Peyer's patch (tissue), 4 donors: ENCODE data around the gene PRDM15. TPM values are rescaled to one million over a fixed set of nuclear protein-coding genes. Genes with fewer than 3 reads are reported as not detected.
"Not testable (repeated sequence)": the region's sequence is repeated elsewhere in the genome, so short reads cannot be mapped to it uniquely, and the experiment has no call there.

Experiments
- DNase-seq, 3 donors: peaks; one replicate each; pipeline ENCODE4 v3.0.0-alpha.2; 2017 to 2019
- H3K27ac ChIP-seq, 4 donors: fragments of 200-600 bp; sonication (generic); one replicate each; pipeline ENCODE4 v1.5.1; 2016 to 2019
- H3K27me3 ChIP-seq, 2 donors: fragments of 200-600 bp; sonication (generic); one replicate each; pipeline ENCODE4 v1.5.1; 2019
- H3K36me3 ChIP-seq, 3 donors: fragments of 200-600 bp; sonication (generic); one replicate each; pipeline ENCODE4 v1.5.1; 2016 to 2019
- H3K4me1 ChIP-seq, 4 donors: fragments of 200-600 bp; sonication (generic); one replicate each; pipeline ENCODE4 v1.5.1; 2016 to 2019
- H3K4me3 ChIP-seq, 4 donors: fragments of 200-600 bp; sonication (generic); 1 replicate in 3 of 4; 2 replicates in 1 of 4; pipeline ENCODE4 v1.5.1; 2016 to 2019; ENCODE audit warnings: mild to moderate bottlenecking in 1 of 4
- H3K9me3 ChIP-seq, 4 donors: fragments of 200-600 bp; sonication (generic); one replicate each; pipeline ENCODE4 v1.5.1; 2016 to 2019; ENCODE audit warnings: mild to moderate bottlenecking in 1 of 4
- CTCF ChIP-seq, 6 experiments: fragments of 450-650 bp in 4 of 6; fragments of 200-600 bp in 2 of 6; sonication (generic) in 1 of 6; IDR thresholded peaks; one replicate each; pipeline ENCODE4 v1.5.1; 2017 to 2019; ENCODE audit warnings: antibody characterized with exemption in 6 of 6, mild to moderate bottlenecking in 3 of 6, moderate library complexity in 1 of 6
- POLR2A ChIP-seq, 2 donors: fragments of 450-650 bp; IDR thresholded peaks; one replicate each; pipeline ENCODE4 v1.5.1; 2017; ENCODE audit warnings: antibody characterized with exemption in 2 of 2, mild to moderate bottlenecking in 2 of 2, moderate library complexity in 2 of 2
- total RNA-seq, 4 donors: library from RNA; depleted of rRNA; stranded (reverse); fragments of >200 nt; gene quantifications; one replicate each; pipeline ENCODE4 v1.1.0, GENCODE V29; 2016

The PRDM15 gene
- total RNA-seq, 4 donors from 2014 or later, result 9.3 to 47.9 (median 16.9) TPM

DNA sequence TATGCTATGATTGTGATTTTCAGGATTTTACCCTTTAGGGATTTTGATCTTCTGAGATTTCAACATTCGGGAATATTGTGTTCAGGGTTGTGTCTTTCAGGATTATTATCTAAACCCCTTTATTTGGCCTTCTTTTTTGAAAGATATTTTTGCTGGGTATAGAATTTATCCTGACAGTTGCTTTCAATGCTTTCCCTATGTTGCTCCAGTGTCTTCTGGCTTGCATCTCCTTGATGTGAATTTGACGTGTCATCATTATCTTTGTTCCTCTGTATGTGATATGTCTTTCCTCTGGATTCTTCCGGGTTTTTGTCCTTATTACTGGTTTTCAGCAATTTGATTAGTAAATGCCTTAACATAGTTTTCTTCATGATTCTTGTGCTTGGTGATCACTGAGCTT is 86.4 kb downstream of the PRDM15 start:
- DNase-seq, result no peak
- H3K27ac ChIP-seq, result no peak overlapping the region
- no peak overlapping the region for H3K4me3 ChIP-seq
- no peaks in the 10 kb centered on the region for H3K27me3 ChIP-seq
- peaks cover 0 to 7% (median 2%) of the 10 kb centered on the region in 4 donors for H3K9me3 ChIP-seq
- H3K4me1 ChIP-seq, result no peaks in the 10 kb centered on the region
- TF ChIP-seq CTCF (IDR thresholded peaks at IDR 0.05) (no peak), POLR2A (IDR thresholded peaks at IDR 0.05) (no peak)
- no peaks in the 10 kb centered on the region for H3K36me3 ChIP-seq

DNA sequence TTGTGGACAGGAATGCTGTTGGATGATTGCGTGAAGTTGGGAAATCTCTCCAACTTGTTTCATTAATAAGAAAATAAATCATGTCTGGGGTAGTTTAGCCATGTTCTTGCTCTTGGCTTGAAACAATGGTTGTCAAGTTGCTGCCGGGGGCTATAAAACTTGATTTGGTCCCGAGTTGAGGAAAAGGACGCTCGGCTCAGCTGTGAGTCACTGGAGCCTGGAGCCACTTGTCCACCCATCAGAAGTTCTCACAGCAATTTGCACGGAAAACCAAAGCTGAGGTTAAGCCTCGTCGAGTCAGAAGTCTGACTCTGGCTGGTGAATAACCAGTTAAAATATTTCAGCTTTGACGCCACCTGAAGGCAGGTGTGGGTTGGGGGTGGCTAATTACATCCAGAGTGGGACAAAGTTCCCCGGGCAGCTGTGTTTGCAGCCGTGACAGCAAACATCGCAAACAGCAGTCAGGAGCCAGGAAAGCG is 92.6 kb downstream of the PRDM15 start:
- H3K27ac ChIP-seq, result no peak overlapping the region
- DNase-seq, result peak in 1 of 3 donors; percentile 63
- no peaks in the 10 kb centered on the region for H3K9me3 ChIP-seq
- peaks cover 0 to 13% (median 0%) of the 10 kb centered on the region in 4 donors for H3K4me1 ChIP-seq
- no peaks in the 10 kb centered on the region for H3K36me3 ChIP-seq
- no peaks in the 10 kb centered on the region for H3K27me3 ChIP-seq
- H3K4me3 ChIP-seq, result no peak overlapping the region
- no peak for TF ChIP-seq POLR2A (IDR thresholded peaks at IDR 0.05)
- TF ChIP-seq CTCF (IDR thresholded peaks at IDR 0.05), result peak in 1 of 6 experiments; percentile 4

GRCh38 chr21:41785262-41785661 is 93.9 kb downstream of the PRDM15 start:
- not testable (repeated sequence) for H3K27ac ChIP-seq, H3K36me3 ChIP-seq, H3K9me3 ChIP-seq, H3K4me3 ChIP-seq, DNase-seq, H3K27me3 ChIP-seq
- H3K4me1 ChIP-seq, result peaks cover 0 to 13% (median 0%) of the 10 kb centered on the region in 4 donors

- DNase-seq, result no peak
- H3K27me3 ChIP-seq, result no peaks in the 10 kb centered on the region
Measured at GRCh38 chr21:41784456-41785102, 94.6 kb downstream of the PRDM15 start.

GRCh38 chr21:41783476-41784180 is 95.5 kb downstream of the PRDM15 start:
- peaks cover 0 to 18% (median 0%) of the 10 kb centered on the region in 4 donors for H3K4me1 ChIP-seq
- peak in 2 of 3 donors; percentile 84 to 90 for DNase-seq
- no peak overlapping the region for H3K4me3 ChIP-seq
- TF ChIP-seq POLR2A (IDR thresholded peaks at IDR 0.05), result peak in 1 of 2 donors; percentile 13
- peak in 3 of 6 experiments; percentile 9 to 16 (median 13) for TF ChIP-seq CTCF (IDR thresholded peaks at IDR 0.05)
- no peaks in the 10 kb centered on the region for H3K36me3 ChIP-seq
- H3K27me3 ChIP-seq, result no peaks in the 10 kb centered on the region
- peak overlapping the region in 2 of 4 donors; percentile 62 to 64 for H3K27ac ChIP-seq
- H3K9me3 ChIP-seq, result no peaks in the 10 kb centered on the region

More at GRCh38 chr21:41784456-41785102, 94.6 kb downstream of the PRDM15 start:
- Histone ChIP-seq H3K4me1 (peaks cover 0 to 13% (median 0%) of the 10 kb centered on the region in 4 donors), H3K9me3 (no peaks in the 10 kb centered on the region), H3K36me3 (no peaks in the 10 kb centered on the region), H3K27ac (peak overlapping the region in 1 of 4 donors; percentile 62), H3K4me3 (no peak overlapping the region)
- TF ChIP-seq CTCF (IDR thresholded peaks at IDR 0.05) (no peak), POLR2A (IDR thresholded peaks at IDR 0.05) (no peak)

DNA sequence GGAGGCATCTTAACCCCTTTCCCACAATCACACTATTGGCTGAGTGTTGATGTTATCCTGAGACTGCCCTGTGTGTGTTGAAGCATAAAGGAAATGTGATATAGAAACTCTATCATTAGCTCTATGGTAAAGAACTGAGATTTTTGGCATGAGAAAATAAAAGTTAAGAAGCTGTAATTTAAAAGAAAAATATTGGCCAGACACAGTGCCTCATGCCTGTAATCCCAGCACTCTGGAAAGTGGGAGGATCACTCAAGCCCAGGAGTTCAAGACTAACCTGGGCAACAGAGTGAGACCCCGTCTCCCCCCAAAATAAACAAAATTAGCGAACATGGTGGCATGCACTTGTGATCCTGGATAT is 98.1 kb downstream of the PRDM15 start:
- Histone ChIP-seq H3K9me3 (no peaks in the 10 kb centered on the region), H3K27me3 (no peaks in the 10 kb centered on the region), H3K36me3 (no peaks in the 10 kb centered on the region), H3K27ac (no peak overlapping the region), H3K4me3 (no peak overlapping the region), H3K4me1 (peaks cover 0 to 21% (median 0%) of the 10 kb centered on the region in 4 donors)
- no peak for TF ChIP-seq POLR2A (IDR thresholded peaks at IDR 0.05)
- no peak for TF ChIP-seq CTCF (IDR thresholded peaks at IDR 0.05)
- DNase-seq, result no peak
